T-cell (primary cell): Measurements from ENCODE around the gene TNFAIP1. TPM values are rescaled to one million over a fixed set of nuclear protein-coding genes. Genes with fewer than 3 reads are reported as not detected.

Source experiments
- ATAC-seq, 4 experiments: fragments of 200-7000 bp in 3 of 4; fragments of 150-1000 bp in 1 of 4; cut with Tn5 transposase; replicated peaks in 1 of 4; 1 replicate in 3 of 4; 2 replicates in 1 of 4; pipeline ENCODE4 v1.10.0; 2021; ENCODE audit warnings: moderate library complexity in 3 of 4, mild to moderate bottlenecking in 2 of 4, moderate number of reproducible peaks in 1 of 4
- CTCF ChIA-PET, 2 donors: fragments of 300-600 bp; sonication (Branson Sonifier 250); formaldehyde crosslinking; loops; one replicate each; lab custom pipeline; 2022; ENCODE audit warnings: antibody characterized with exemption in 2 of 2; lab: Charles Lee
- POLR2A ChIA-PET, 2 donors: fragments of 300-600 bp; sonication (Branson Sonifier 250); formaldehyde crosslinking; loops; one replicate each; lab custom pipeline; 2022; ENCODE audit warnings: antibody characterized with exemption in 2 of 2; lab: Charles Lee
- DNase-seq, 35 experiments: peaks; one replicate each; pipeline versions ENCODE4 v3.0.0 to v3.0.0-alpha.2; 2013 to 2023
- H3K27ac ChIP-seq: one replicate; pipeline ENCODE4 v1.5.1; 2013; ENCODE audit warnings: low read length
- H3K27me3 ChIP-seq, 2 experiments: replicated peaks in 1 of 2; 1 replicate in 1 of 2; 2 replicates in 1 of 2; pipeline versions ENCODE4 v1.6.1 to v1.7.0; 2013; ENCODE audit warnings: low read length in 1 of 2, mixed read lengths in 1 of 2; ENCODE audit not compliant: control insufficient read depth in 2 of 2, insufficient read depth in 2 of 2; ENCODE audit errors: extremely low read depth in 1 of 2
- H3K36me3 ChIP-seq, 2 donors: 1 replicate in 1 of 2; 2 replicates in 1 of 2; pipeline versions ENCODE4 v1.6.1 to v1.7.0; 2013; ENCODE audit warnings: low read length in 1 of 2; ENCODE audit not compliant: control insufficient read depth in 2 of 2, insufficient read depth in 1 of 2; ENCODE audit errors: extremely low read depth in 1 of 2
- H3K4me1 ChIP-seq, 2 experiments: 1 replicate in 1 of 2; 2 replicates in 1 of 2; pipeline versions ENCODE4 v1.6.1 to v1.7.0; 2013; ENCODE audit warnings: low read length in 2 of 2, mixed read lengths in 1 of 2; ENCODE audit not compliant: insufficient read depth in 2 of 2, control insufficient read depth in 1 of 2; ENCODE audit errors: extremely low read depth in 1 of 2
- H3K4me3 ChIP-seq, 2 donors: 1 replicate in 1 of 2; 2 replicates in 1 of 2; pipeline versions ENCODE4 v1.5.1 to v1.7.0; 2013; ENCODE audit warnings: mild to moderate bottlenecking in 2 of 2, low read length in 1 of 2, moderate library complexity in 1 of 2; ENCODE audit not compliant: control insufficient read depth in 1 of 2; ENCODE audit errors: extremely low read depth in 1 of 2
- H3K9me3 ChIP-seq: 2 replicates; pipeline ENCODE4 v1.7.0; 2013
- H3K27ac Mint-ChIP-seq, 2 donors: one replicate each; pipeline ENCODE4 v1.8.0; 2020 to 2021; ENCODE audit warnings: mild to moderate bottlenecking in 2 of 2, mixed read lengths in 2 of 2
- H3K27me3 Mint-ChIP-seq, 2 donors: one replicate each; pipeline ENCODE4 v1.8.0; 2021 to 2022; ENCODE audit warnings: mixed read lengths in 2 of 2
- H3K36me3 Mint-ChIP-seq: one replicate; pipeline ENCODE4 v1.8.0; 2021; ENCODE audit warnings: mixed read lengths
- H3K4me1 Mint-ChIP-seq, 3 donors: one replicate each; pipeline ENCODE4 v1.8.0; 2020 to 2022; ENCODE audit warnings: mixed read lengths in 3 of 3, mild to moderate bottlenecking in 1 of 3
- H3K4me3 Mint-ChIP-seq, 3 donors: one replicate each; pipeline ENCODE4 v1.8.0; 2020 to 2022; ENCODE audit warnings: mild to moderate bottlenecking in 3 of 3, mixed read lengths in 3 of 3, moderate library complexity in 3 of 3
- H3K9me3 Mint-ChIP-seq, 3 donors: one replicate each; pipeline ENCODE4 v1.8.0; 2020 to 2022; ENCODE audit warnings: mixed read lengths in 3 of 3
- WGBS: methylation state at CpG from one replicate; pipeline ENCODE4 v1.1.5; 2013; ENCODE audit warnings: missing lambda C conversion rate; ENCODE audit not compliant: insufficient coverage; 5-methylcytosine and 5-hydroxymethylcytosine counted together
- total RNA-seq, 35 experiments: library from RNA in 6 of 35; stranded (reverse) in 6 of 35; fragments of 120-200 nt in 1 of 35; gene quantifications; one replicate each; pipeline versions ENCODE4 v1.2.1 to v1.2.4 and lab custom pipeline; 2013 to 2026

Gene TNFAIP1
- total RNA-seq, 5 donors from 2014 or later (not counting 1 experiment from before 2014, with no cell fraction given) = 12.1 to 28.9 (median 23.3) TPM

- Mint-ChIP-seq H3K4me3 (no peak overlapping the region), H3K27ac (no peak overlapping the region), H3K27me3 (no peaks in the 10 kb centered on the region), H3K36me3 (peaks cover 24% of the 10 kb centered on the region), H3K4me1 (peaks cover 0 to 6% (median 4%) of the 10 kb centered on the region in 3 donors), H3K9me3 (no peaks in the 10 kb centered on the region)
- Histone ChIP-seq H3K4me3 (no peak overlapping the region), H3K27ac (no peak overlapping the region), H3K9me3 (no peaks in the 10 kb centered on the region), H3K27me3 (no peaks in the 10 kb centered on the region), H3K4me1 (no peaks in the 10 kb centered on the region), H3K36me3 (peaks cover 7 to 44% of the 10 kb centered on the region in 2 donors)
- ChIA-PET CTCF (no interaction called here), POLR2A (no interaction called here)
- ATAC-seq (no peak), DNase-seq (no peak)
- WGBS = 80% methylated on average over 2 of the region's 3 CpGs
Measured at GRCh38 chr17:28327709-28328108, 7.9 kb upstream of the TNFAIP1 start.

GRCh38 chr17:28328325-28328724, 7.2 kb upstream of the TNFAIP1 start:
- no peak overlapping the region for H3K4me3 ChIP-seq
- DNase-seq = no peak
- no CpG with 5 or more reads among the region's 4 CpGs for WGBS
- H3K4me1 Mint-ChIP-seq = peaks cover 1 to 8% (median 6%) of the 10 kb centered on the region in 3 donors
- H3K4me1 ChIP-seq = no peaks in the 10 kb centered on the region
- no peak overlapping the region for H3K27ac Mint-ChIP-seq
- H3K36me3 ChIP-seq = peaks cover 7 to 44% of the 10 kb centered on the region in 2 donors
- H3K27ac ChIP-seq = no peak overlapping the region
- H3K36me3 Mint-ChIP-seq = peaks cover 24% of the 10 kb centered on the region
- no peaks in the 10 kb centered on the region for H3K9me3 Mint-ChIP-seq
- no peaks in the 10 kb centered on the region for H3K9me3 ChIP-seq
- no peaks in the 10 kb centered on the region for H3K27me3 Mint-ChIP-seq
- H3K4me3 Mint-ChIP-seq = no peak overlapping the region
- POLR2A ChIA-PET = interaction anchor here in 1 of 2 donors (0.5 kb wide), 1 partner anchor 11 kb away, joined by 5 read pairs; no protein-coding TSS in a partner anchor
- CTCF ChIA-PET = no interaction called here
- H3K27me3 ChIP-seq = no peaks in the 10 kb centered on the region
- no peak for ATAC-seq

GRCh38 chr17:28330671-28331070, 4.9 kb upstream of the TNFAIP1 start:
- H3K27ac Mint-ChIP-seq = no peak overlapping the region
- no peak overlapping the region for H3K27ac ChIP-seq
- H3K9me3 ChIP-seq = no peaks in the 10 kb centered on the region
- WGBS = 98% methylated on average over 4 of the region's 5 CpGs
- no peak for ATAC-seq
- H3K36me3 Mint-ChIP-seq = peaks cover 24% of the 10 kb centered on the region
- POLR2A ChIA-PET = interaction anchor here in 1 of 2 donors (0.7 kb wide), 1 partner anchor 14 kb away, joined by 5 read pairs; no protein-coding TSS in a partner anchor
- no peak overlapping the region for H3K4me3 Mint-ChIP-seq
- no peaks in the 10 kb centered on the region for H3K27me3 ChIP-seq
- no peak overlapping the region for H3K4me3 ChIP-seq
- peaks cover 6 to 16% of the 10 kb centered on the region in 2 experiments for H3K4me1 ChIP-seq
- H3K27me3 Mint-ChIP-seq = no peaks in the 10 kb centered on the region
- DNase-seq = no peak
- peaks cover 24 to 27% (median 24%) of the 10 kb centered on the region in 3 donors for H3K4me1 Mint-ChIP-seq
- peaks cover 7 to 44% of the 10 kb centered on the region in 2 donors for H3K36me3 ChIP-seq
- CTCF ChIA-PET = no interaction called here
- no peaks in the 10 kb centered on the region for H3K9me3 Mint-ChIP-seq

GRCh38 chr17:28331891-28332420, 3.6 kb upstream of the TNFAIP1 start:
- ChIA-PET CTCF (no interaction called here), POLR2A (no interaction called here)
- H3K27ac ChIP-seq = no peak overlapping the region
- Mint-ChIP-seq H3K27ac (no peak overlapping the region), H3K27me3 (no peaks in the 10 kb centered on the region), H3K36me3 (peaks cover 21% of the 10 kb centered on the region), H3K4me1 (peaks cover 34 to 37% (median 36%) of the 10 kb centered on the region in 3 donors), H3K4me3 (no peak overlapping the region), H3K9me3 (no peaks in the 10 kb centered on the region)
- H3K4me3 ChIP-seq = no peak overlapping the region
- 100% methylated on average over 1 of the region's 6 CpGs for WGBS
- H3K4me1 ChIP-seq = peaks cover 12 to 28% of the 10 kb centered on the region in 2 experiments
- DNase-seq (no peak), ATAC-seq (no peak)
- no peaks in the 10 kb centered on the region for H3K9me3 ChIP-seq
- H3K36me3 ChIP-seq = peaks cover 7 to 44% of the 10 kb centered on the region in 2 donors
- H3K27me3 ChIP-seq = no peaks in the 10 kb centered on the region

GRCh38 chr17:28333083-28333746, 2.3 kb upstream of the TNFAIP1 start:
- Histone ChIP-seq H3K4me3 (no peak overlapping the region), H3K27ac (no peak overlapping the region), H3K9me3 (no peaks in the 10 kb centered on the region), H3K4me1 (peaks cover 12 to 28% of the 10 kb centered on the region in 2 experiments), H3K27me3 (no peaks in the 10 kb centered on the region), H3K36me3 (peaks cover 7 to 36% of the 10 kb centered on the region in 2 donors)
- Mint-ChIP-seq H3K27ac (no peak overlapping the region), H3K27me3 (no peaks in the 10 kb centered on the region), H3K4me1 (peaks cover 44 to 49% (median 48%) of the 10 kb centered on the region in 3 donors), H3K36me3 (peaks cover 16% of the 10 kb centered on the region), H3K9me3 (no peaks in the 10 kb centered on the region), H3K4me3 (peak overlapping the region; percentile 95 to 98 (median 96))
- CTCF ChIA-PET = interaction anchor here in 1 of 2 donors (0.7 kb wide), 1 partner anchor 23 kb away, joined by 4 read pairs; no protein-coding TSS in a partner anchor
- DNase-seq = no peak
- POLR2A ChIA-PET = no interaction called here
- no peak for ATAC-seq
- WGBS = 80% methylated on average over 1 of the region's 1 CpG

GRCh38 chr17:28334171-28334570, 1.4 kb upstream of the TNFAIP1 start:
- no peaks in the 10 kb centered on the region for H3K9me3 ChIP-seq
- DNase-seq (no peak), ATAC-seq (no peak)
- H3K27ac Mint-ChIP-seq = peak overlapping the region in 1 of 2 donors; percentile 90
- WGBS = 69% methylated on average over 5 of the region's 6 CpGs
- peak overlapping the region; percentile 95 to 98 (median 96) for H3K4me3 Mint-ChIP-seq
- H3K4me3 ChIP-seq = no peak overlapping the region
- peaks cover 8 to 29% of the 10 kb centered on the region in 2 donors for H3K36me3 ChIP-seq
- peaks cover 49 to 54% (median 49%) of the 10 kb centered on the region in 3 donors for H3K4me1 Mint-ChIP-seq
- no peak overlapping the region for H3K27ac ChIP-seq
- POLR2A ChIA-PET = interaction anchor here (0.6 to 2.5 kb wide), 3 partner anchors 17 to 864 kb away, joined by 3 to 25 read pairs (median 3); partner anchors contain the start of gene POLDIP2 (in 1 of the 2)
- no peaks in the 10 kb centered on the region for H3K9me3 Mint-ChIP-seq
- peaks cover 14% of the 10 kb centered on the region for H3K36me3 Mint-ChIP-seq
- CTCF ChIA-PET = interaction anchor here in 1 of 2 donors (1.8 kb wide), 1 partner anchor 15 kb away, joined by 15 read pairs; the partner anchor contains the start of gene TMEM97
- H3K4me1 ChIP-seq = peaks cover 12 to 28% of the 10 kb centered on the region in 2 experiments
- H3K27me3 Mint-ChIP-seq = no peaks in the 10 kb centered on the region
- no peaks in the 10 kb centered on the region for H3K27me3 ChIP-seq
